ENCODE results near the gene PTGES.

DNA sequence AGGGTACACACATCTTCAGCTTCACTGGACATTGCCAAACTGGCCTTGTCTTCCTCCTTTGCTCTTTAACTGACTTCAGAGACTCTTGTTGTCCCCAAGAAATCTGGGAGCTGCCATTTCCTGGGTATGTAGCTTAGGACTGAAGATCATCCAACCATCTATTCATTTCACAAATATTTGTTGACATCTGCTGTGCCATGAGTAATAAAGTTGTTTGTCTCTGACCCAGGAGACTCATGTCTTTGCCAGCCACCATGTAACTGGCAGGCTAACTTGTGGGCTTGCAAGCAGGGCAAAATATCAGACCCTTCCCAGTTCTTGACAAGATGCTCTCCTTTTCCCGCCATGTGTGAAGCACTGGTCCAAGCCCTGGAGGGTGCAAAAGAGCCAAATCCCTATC is 33.0 kb upstream of the PTGES start:
- TF ChIP-seq, protein P1, sequence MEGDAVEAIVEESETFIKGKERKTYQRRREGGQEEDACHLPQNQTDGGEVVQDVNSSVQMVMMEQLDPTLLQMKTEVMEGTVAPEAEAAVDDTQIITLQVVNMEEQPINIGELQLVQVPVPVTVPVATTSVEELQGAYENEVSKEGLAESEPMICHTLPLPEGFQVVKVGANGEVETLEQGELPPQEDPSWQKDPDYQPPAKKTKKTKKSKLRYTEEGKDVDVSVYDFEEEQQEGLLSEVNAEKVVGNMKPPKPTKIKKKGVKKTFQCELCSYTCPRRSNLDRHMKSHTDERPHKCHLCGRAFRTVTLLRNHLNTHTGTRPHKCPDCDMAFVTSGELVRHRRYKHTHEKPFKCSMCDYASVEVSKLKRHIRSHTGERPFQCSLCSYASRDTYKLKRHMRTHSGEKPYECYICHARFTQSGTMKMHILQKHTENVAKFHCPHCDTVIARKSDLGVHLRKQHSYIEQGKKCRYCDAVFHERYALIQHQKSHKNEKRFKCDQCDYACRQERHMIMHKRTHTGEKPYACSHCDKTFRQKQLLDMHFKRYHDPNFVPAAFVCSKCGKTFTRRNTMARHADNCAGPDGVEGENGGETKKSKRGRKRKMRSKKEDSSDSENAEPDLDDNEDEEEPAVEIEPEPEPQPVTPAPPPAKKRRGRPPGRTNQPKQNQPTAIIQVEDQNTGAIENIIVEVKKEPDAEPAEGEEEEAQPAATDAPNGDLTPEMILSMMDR (IDR thresholded peaks at IDR 0.05 in 2 of 3, conservative IDR thresholded peaks at IDR 0.05 in 1 of 3; ENCODE audit: borderline replicate concordance in 1 of 3, insufficient read depth in 1 of 3, low read depth in 2 of 3, low read length in 2 of 3) = no peak
- TF ChIP-seq POLR2A (IDR thresholded peaks at IDR 0.05; ENCODE audit: borderline replicate concordance, extremely low read depth, insufficient read depth, insufficient read length) = no peak
- TF ChIP-seq, protein P2, sequence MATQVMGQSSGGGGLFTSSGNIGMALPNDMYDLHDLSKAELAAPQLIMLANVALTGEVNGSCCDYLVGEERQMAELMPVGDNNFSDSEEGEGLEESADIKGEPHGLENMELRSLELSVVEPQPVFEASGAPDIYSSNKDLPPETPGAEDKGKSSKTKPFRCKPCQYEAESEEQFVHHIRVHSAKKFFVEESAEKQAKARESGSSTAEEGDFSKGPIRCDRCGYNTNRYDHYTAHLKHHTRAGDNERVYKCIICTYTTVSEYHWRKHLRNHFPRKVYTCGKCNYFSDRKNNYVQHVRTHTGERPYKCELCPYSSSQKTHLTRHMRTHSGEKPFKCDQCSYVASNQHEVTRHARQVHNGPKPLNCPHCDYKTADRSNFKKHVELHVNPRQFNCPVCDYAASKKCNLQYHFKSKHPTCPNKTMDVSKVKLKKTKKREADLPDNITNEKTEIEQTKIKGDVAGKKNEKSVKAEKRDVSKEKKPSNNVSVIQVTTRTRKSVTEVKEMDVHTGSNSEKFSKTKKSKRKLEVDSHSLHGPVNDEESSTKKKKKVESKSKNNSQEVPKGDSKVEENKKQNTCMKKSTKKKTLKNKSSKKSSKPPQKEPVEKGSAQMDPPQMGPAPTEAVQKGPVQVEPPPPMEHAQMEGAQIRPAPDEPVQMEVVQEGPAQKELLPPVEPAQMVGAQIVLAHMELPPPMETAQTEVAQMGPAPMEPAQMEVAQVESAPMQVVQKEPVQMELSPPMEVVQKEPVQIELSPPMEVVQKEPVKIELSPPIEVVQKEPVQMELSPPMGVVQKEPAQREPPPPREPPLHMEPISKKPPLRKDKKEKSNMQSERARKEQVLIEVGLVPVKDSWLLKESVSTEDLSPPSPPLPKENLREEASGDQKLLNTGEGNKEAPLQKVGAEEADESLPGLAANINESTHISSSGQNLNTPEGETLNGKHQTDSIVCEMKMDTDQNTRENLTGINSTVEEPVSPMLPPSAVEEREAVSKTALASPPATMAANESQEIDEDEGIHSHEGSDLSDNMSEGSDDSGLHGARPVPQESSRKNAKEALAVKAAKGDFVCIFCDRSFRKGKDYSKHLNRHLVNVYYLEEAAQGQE (IDR thresholded peaks at IDR 0.05; ENCODE audit: low read depth) = no peak
- TF ChIP-seq ZNF274 (IDR thresholded peaks at IDR 0.05; ENCODE audit: low read depth, low read length) = no peak
- TF ChIP-seq EZH2 (IDR thresholded peaks at IDR 0.05) = no peak
- no peak for TF ChIP-seq CEBPB (IDR thresholded peaks at IDR 0.05; ENCODE audit: low read depth)
- TF ChIP-seq SIN3A (IDR thresholded peaks at IDR 0.05; ENCODE audit: low read depth) = no peak
- TF ChIP-seq, protein P3, sequence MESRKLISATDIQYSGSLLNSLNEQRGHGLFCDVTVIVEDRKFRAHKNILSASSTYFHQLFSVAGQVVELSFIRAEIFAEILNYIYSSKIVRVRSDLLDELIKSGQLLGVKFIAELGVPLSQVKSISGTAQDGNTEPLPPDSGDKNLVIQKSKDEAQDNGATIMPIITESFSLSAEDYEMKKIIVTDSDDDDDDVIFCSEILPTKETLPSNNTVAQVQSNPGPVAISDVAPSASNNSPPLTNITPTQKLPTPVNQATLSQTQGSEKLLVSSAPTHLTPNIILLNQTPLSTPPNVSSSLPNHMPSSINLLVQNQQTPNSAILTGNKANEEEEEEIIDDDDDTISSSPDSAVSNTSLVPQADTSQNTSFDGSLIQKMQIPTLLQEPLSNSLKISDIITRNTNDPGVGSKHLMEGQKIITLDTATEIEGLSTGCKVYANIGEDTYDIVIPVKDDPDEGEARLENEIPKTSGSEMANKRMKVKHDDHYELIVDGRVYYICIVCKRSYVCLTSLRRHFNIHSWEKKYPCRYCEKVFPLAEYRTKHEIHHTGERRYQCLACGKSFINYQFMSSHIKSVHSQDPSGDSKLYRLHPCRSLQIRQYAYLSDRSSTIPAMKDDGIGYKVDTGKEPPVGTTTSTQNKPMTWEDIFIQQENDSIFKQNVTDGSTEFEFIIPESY (IDR thresholded peaks at IDR 0.05; ENCODE audit: extremely low read depth, insufficient replicate concordance, low read length) = no peak
- no peak for TF ChIP-seq FOSL1 (IDR thresholded peaks at IDR 0.05; ENCODE audit: low read depth)
- TF ChIP-seq YY1 (IDR thresholded peaks at IDR 0.05; ENCODE audit: extremely low read depth, insufficient replicate concordance, low read depth, low read length) = no peak
- TF ChIP-seq TCF7L2 (IDR thresholded peaks at IDR 0.05; ENCODE audit: borderline replicate concordance, extremely low read depth, insufficient read depth, insufficient read length) = no peak
- TF ChIP-seq RAD21 (IDR thresholded peaks at IDR 0.05; ENCODE audit: low read depth) = no peak
- TF ChIP-seq EZH2phosphoT487 (IDR thresholded peaks at IDR 0.05; ENCODE audit: borderline replicate concordance) = no peak

All from HCT116 (cell line).